ENCODE results near the gene P2RY12.
"Not testable (repeated sequence)": the region's sequence is repeated elsewhere in the genome, so short reads cannot be mapped to it uniquely, and the experiment has no call there.

P2RY12 gene

DNA sequence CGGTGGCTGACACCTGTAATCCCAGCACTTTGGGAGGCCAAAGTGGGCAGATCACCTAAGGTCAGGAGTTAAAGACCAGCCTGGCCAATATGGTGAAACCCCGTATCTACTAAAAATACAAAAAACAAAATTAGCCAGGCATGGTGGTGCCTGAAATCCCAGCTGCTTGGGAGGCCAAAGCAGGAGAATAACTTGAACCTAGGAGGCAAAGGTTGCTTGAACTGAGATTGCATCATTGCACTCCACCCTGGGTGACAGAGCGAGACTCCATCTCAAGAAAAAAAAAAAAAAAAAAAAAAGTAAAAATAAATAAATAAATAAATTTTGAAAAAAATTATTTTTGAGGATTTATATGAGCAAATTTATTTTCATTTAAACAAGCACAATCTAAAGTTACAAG lies 7.6 kb upstream of the P2RY12 start:
- not testable (repeated sequence) for H3K23ac ChIP-seq (ENCODE audit: low read length); H3K36me3 ChIP-seq (ENCODE audit: control insufficient read depth, insufficient read depth, low read length); H3K79me2 ChIP-seq (ENCODE audit: control insufficient read depth, insufficient read depth, low read length); H3K4ac ChIP-seq (ENCODE audit: low read depth, low read length); H3K4me2 ChIP-seq (ENCODE audit: low read length); H2AK5ac ChIP-seq (ENCODE audit: low read length); H3K9ac ChIP-seq (ENCODE audit: low read length); H3K4me3 ChIP-seq (ENCODE audit: low read length); DNase-seq; H4K8ac ChIP-seq (ENCODE audit: low read depth, low read length); H2BK120ac ChIP-seq (ENCODE audit: low read depth, low read length); H2BK5ac ChIP-seq (ENCODE audit: low read length); H3K56ac ChIP-seq (ENCODE audit: low read length); H3K27ac ChIP-seq (ENCODE audit: low read depth, low read length); H3K18ac ChIP-seq (ENCODE audit: low read length); H3K79me1 ChIP-seq (ENCODE audit: low read length); H3K27me3 ChIP-seq (ENCODE audit: insufficient read depth, low read length, poor library complexity); H4K5ac ChIP-seq (ENCODE audit: low read length); H3K4me1 ChIP-seq (ENCODE audit: control insufficient read depth, low read depth, low read length); H2BK15ac ChIP-seq (replicated peaks; ENCODE audit: low read depth)
- WGBS (ENCODE audit: extremely low coverage, insufficient coverage, low lambda C conversion rate): no CpG with 5 or more reads among the region's 3 CpGs

DNA sequence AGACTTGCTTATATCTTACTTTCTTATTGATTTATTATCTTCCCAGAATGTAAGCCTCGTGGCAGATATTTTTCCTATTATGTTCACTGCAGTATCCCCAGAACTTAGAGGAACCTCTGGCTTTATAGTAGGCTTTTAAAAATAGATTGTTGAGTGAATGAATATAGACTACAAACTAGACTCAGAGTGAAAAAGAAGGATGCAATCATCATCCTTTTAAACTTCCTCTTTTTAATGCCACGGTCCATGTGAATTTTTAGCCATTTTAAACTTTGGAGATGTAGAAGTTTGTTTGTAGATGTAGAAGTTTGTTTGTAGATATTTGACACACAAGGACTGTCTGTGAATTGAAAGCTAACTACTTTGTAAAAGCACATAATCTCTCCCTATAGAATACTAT lies 7.2 kb upstream of the P2RY12 start:
- H2BK15ac ChIP-seq (replicated peaks; ENCODE audit: low read depth): no peak overlapping the region

DNA sequence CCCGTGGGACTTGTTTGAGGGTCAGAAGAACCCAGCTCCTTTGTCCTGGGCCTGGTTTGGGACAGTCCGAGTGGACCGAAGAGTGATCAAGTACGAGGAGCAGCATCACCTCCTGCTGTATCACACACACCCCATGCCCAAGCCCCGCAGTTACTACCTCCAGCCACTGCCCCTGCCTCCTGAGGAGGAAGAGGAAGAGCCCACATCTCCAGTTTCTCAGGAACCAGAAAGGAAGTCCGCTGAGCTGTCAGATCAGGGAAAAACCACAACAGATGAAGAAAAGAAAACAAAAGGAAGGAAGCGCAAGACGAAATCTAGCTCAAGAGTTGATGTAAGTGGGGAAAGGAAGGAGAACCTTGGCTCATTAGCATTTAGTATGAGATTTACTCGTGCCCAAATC lies 3.3 kb upstream of the P2RY12 start:
- no peak overlapping the region for H3K4ac ChIP-seq (ENCODE audit: low read depth, low read length)
- no peaks in the 10 kb centered on the region for H3K79me2 ChIP-seq (ENCODE audit: control insufficient read depth, insufficient read depth, low read length)
- no peak overlapping the region for H3K4me2 ChIP-seq (ENCODE audit: low read length)
- no peak overlapping the region for H2BK120ac ChIP-seq (ENCODE audit: low read depth, low read length)
- H4K8ac ChIP-seq (ENCODE audit: low read depth, low read length): no peak overlapping the region
- H4K5ac ChIP-seq (ENCODE audit: low read length): no peak overlapping the region
- H2AK5ac ChIP-seq (ENCODE audit: low read length): no peak overlapping the region
- no peak overlapping the region for H3K27ac ChIP-seq (ENCODE audit: low read depth, low read length)
- H3K79me1 ChIP-seq (ENCODE audit: low read length): no peaks in the 10 kb centered on the region
- no peaks in the 10 kb centered on the region for H3K27me3 ChIP-seq (ENCODE audit: insufficient read depth, low read length, poor library complexity)
- no peaks in the 10 kb centered on the region for H3K36me3 ChIP-seq (ENCODE audit: control insufficient read depth, insufficient read depth, low read length)
- H3K23ac ChIP-seq (ENCODE audit: low read length): no peak overlapping the region
- H3K56ac ChIP-seq (ENCODE audit: low read length): no peak overlapping the region
- no peak for DNase-seq
- no peaks in the 10 kb centered on the region for H3K4me1 ChIP-seq (ENCODE audit: control insufficient read depth, low read depth, low read length)
- no peak overlapping the region for H3K4me3 ChIP-seq (ENCODE audit: low read length)
- no CpG with 5 or more reads among the region's 9 CpGs for WGBS (ENCODE audit: extremely low coverage, insufficient coverage, low lambda C conversion rate)
- H3K18ac ChIP-seq (ENCODE audit: low read length): no peak overlapping the region
- H2BK5ac ChIP-seq (ENCODE audit: low read length): no peak overlapping the region
- no peak overlapping the region for H2BK15ac ChIP-seq (replicated peaks; ENCODE audit: low read depth)
- H3K9ac ChIP-seq (ENCODE audit: low read length): no peak overlapping the region

More for the DNA sequence above, 7.2 kb upstream of the P2RY12 start:
- Histone ChIP-seq H3K4me1 (ENCODE audit: control insufficient read depth, low read depth, low read length) (no peaks in the 10 kb centered on the region), H2BK5ac (ENCODE audit: low read length) (no peak overlapping the region), H3K18ac (ENCODE audit: low read length) (peak overlapping the region; percentile 45), H3K27me3 (ENCODE audit: insufficient read depth, low read length, poor library complexity) (no peaks in the 10 kb centered on the region), H3K9ac (ENCODE audit: low read length) (no peak overlapping the region), H3K56ac (ENCODE audit: low read length) (no peak overlapping the region), H3K79me1 (ENCODE audit: low read length) (no peaks in the 10 kb centered on the region), H3K79me2 (ENCODE audit: control insufficient read depth, insufficient read depth, low read length) (no peaks in the 10 kb centered on the region), H3K27ac (ENCODE audit: low read depth, low read length) (no peak overlapping the region), H3K4me3 (ENCODE audit: low read length) (no peak overlapping the region), H4K8ac (ENCODE audit: low read depth, low read length) (no peak overlapping the region), H3K4me2 (ENCODE audit: low read length) (no peak overlapping the region), H3K36me3 (ENCODE audit: control insufficient read depth, insufficient read depth, low read length) (no peaks in the 10 kb centered on the region), H4K5ac (ENCODE audit: low read length) (no peak overlapping the region), H2AK5ac (ENCODE audit: low read length) (no peak overlapping the region), H3K4ac (ENCODE audit: low read depth, low read length) (no peak overlapping the region), H3K23ac (ENCODE audit: low read length) (no peak overlapping the region), H2BK120ac (ENCODE audit: low read depth, low read length) (no peak overlapping the region)
- WGBS (ENCODE audit: extremely low coverage, insufficient coverage, low lambda C conversion rate): no CpG with 5 or more reads among the region's 2 CpGs
- DNase-seq: no peak

DNA sequence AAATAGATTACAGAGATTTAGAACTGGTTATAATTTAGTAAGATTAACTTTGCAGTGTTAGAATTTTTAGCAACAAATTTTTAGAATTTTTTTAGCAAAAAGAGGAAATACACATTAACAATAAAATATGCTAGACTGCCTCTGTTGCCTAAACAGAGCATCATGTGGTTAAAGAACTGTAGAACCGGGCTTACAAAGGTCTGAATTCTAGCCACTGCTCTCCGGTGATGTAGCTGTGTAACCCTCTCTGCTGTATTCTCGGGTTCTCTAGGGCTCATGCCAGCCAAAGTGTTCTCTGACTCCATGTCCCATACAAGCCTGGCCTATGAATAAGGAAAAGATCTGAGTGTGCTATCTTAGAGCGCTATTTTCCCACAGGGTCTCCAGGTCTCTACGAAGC lies 2.9 kb upstream of the P2RY12 start:
- Histone ChIP-seq H3K4me3 (ENCODE audit: low read length) (no peak overlapping the region), H4K5ac (ENCODE audit: low read length) (no peak overlapping the region), H3K4me2 (ENCODE audit: low read length) (no peak overlapping the region), H3K4ac (ENCODE audit: low read depth, low read length) (no peak overlapping the region), H3K36me3 (ENCODE audit: control insufficient read depth, insufficient read depth, low read length) (no peaks in the 10 kb centered on the region), H3K27ac (ENCODE audit: low read depth, low read length) (no peak overlapping the region), H2BK120ac (ENCODE audit: low read depth, low read length) (no peak overlapping the region), H3K4me1 (ENCODE audit: control insufficient read depth, low read depth, low read length) (no peaks in the 10 kb centered on the region), H3K23ac (ENCODE audit: low read length) (no peak overlapping the region), H2BK5ac (ENCODE audit: low read length) (no peak overlapping the region), H3K18ac (ENCODE audit: low read length) (no peak overlapping the region), H3K9ac (ENCODE audit: low read length) (no peak overlapping the region), H3K56ac (ENCODE audit: low read length) (no peak overlapping the region), H3K79me2 (ENCODE audit: control insufficient read depth, insufficient read depth, low read length) (no peaks in the 10 kb centered on the region), H3K79me1 (ENCODE audit: low read length) (no peaks in the 10 kb centered on the region), H2AK5ac (ENCODE audit: low read length) (no peak overlapping the region), H3K27me3 (ENCODE audit: insufficient read depth, low read length, poor library complexity) (no peaks in the 10 kb centered on the region), H4K8ac (ENCODE audit: low read depth, low read length) (no peak overlapping the region), H2BK15ac (replicated peaks; ENCODE audit: low read depth) (no peak overlapping the region)
- no CpG with 5 or more reads among the region's 5 CpGs for WGBS (ENCODE audit: extremely low coverage, insufficient coverage, low lambda C conversion rate)
- DNase-seq: no peak

DNA sequence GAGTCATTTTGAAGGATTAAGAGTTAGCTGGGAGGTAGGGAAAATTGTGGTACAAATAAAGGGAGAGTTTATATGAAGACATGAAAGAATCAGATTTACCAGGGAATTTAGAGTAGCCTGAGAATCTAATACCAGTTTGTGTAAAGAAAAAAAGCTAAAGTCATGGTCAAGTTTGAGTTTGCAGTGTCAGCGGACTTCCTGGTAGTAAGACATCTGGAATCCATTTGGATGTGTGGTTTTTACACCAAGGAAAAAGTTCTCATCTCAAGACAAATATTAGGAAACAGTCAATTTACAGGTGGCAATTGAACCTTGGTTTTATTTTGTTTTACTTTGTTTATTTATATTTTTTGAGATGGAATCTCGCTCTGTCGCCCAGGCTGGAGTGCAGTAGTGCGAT lies 1.5 kb upstream of the P2RY12 start:
- Histone ChIP-seq H2AK5ac (ENCODE audit: low read length) (no peak overlapping the region), H3K4me3 (ENCODE audit: low read length) (no peak overlapping the region), H3K4me1 (ENCODE audit: control insufficient read depth, low read depth, low read length) (no peaks in the 10 kb centered on the region), H3K27me3 (ENCODE audit: insufficient read depth, low read length, poor library complexity) (no peaks in the 10 kb centered on the region), H3K9ac (ENCODE audit: low read length) (no peak overlapping the region), H3K79me1 (ENCODE audit: low read length) (no peaks in the 10 kb centered on the region), H3K36me3 (ENCODE audit: control insufficient read depth, insufficient read depth, low read length) (no peaks in the 10 kb centered on the region), H3K4ac (ENCODE audit: low read depth, low read length) (no peak overlapping the region), H2BK15ac (replicated peaks; ENCODE audit: low read depth) (no peak overlapping the region), H4K8ac (ENCODE audit: low read depth, low read length) (no peak overlapping the region), H3K18ac (ENCODE audit: low read length) (no peak overlapping the region), H3K4me2 (ENCODE audit: low read length) (no peak overlapping the region), H3K27ac (ENCODE audit: low read depth, low read length) (no peak overlapping the region), H3K79me2 (ENCODE audit: control insufficient read depth, insufficient read depth, low read length) (no peaks in the 10 kb centered on the region), H2BK5ac (ENCODE audit: low read length) (no peak overlapping the region), H3K56ac (ENCODE audit: low read length) (no peak overlapping the region), H3K23ac (ENCODE audit: low read length) (no peak overlapping the region), H4K5ac (ENCODE audit: low read length) (no peak overlapping the region), H2BK120ac (ENCODE audit: low read depth, low read length) (no peak overlapping the region)
- WGBS (ENCODE audit: extremely low coverage, insufficient coverage, low lambda C conversion rate): no CpG with 5 or more reads among the region's 4 CpGs
- no peak for DNase-seq

DNA sequence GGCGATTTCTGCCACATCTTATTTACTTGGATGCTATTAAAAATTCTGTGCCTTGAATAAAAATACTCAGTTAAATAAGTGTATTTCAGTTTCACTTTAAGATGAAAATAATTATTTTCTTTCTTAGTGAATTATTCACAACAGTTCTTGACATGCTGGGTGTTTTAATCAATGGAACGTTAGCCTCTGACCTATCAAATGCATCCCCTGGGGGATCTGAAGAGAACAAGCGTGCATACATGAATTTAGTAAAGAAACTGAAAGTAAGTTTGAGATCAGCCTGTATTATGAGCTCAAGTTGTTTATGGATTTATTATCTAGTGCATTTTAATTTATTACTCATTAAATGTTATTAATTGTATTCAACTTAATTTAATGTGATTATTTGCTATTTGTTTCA lies 597 bp downstream of the P2RY12 start:
- Histone ChIP-seq H3K36me3 (ENCODE audit: control insufficient read depth, insufficient read depth, low read length) (no peaks in the 10 kb centered on the region), H3K56ac (ENCODE audit: low read length) (no peak overlapping the region), H3K23ac (ENCODE audit: low read length) (no peak overlapping the region), H4K8ac (ENCODE audit: low read depth, low read length) (no peak overlapping the region), H3K79me2 (ENCODE audit: control insufficient read depth, insufficient read depth, low read length) (no peaks in the 10 kb centered on the region), H3K9ac (ENCODE audit: low read length) (no peak overlapping the region), H2BK120ac (ENCODE audit: low read depth, low read length) (no peak overlapping the region), H2AK5ac (ENCODE audit: low read length) (no peak overlapping the region), H3K27ac (ENCODE audit: low read depth, low read length) (no peak overlapping the region), H2BK5ac (ENCODE audit: low read length) (no peak overlapping the region), H3K27me3 (ENCODE audit: insufficient read depth, low read length, poor library complexity) (no peaks in the 10 kb centered on the region), H4K5ac (ENCODE audit: low read length) (no peak overlapping the region), H3K79me1 (ENCODE audit: low read length) (no peaks in the 10 kb centered on the region), H3K4me2 (ENCODE audit: low read length) (no peak overlapping the region), H2BK15ac (replicated peaks; ENCODE audit: low read depth) (no peak overlapping the region), H3K4me3 (ENCODE audit: low read length) (no peak overlapping the region), H3K4ac (ENCODE audit: low read depth, low read length) (no peak overlapping the region), H3K4me1 (ENCODE audit: control insufficient read depth, low read depth, low read length) (no peaks in the 10 kb centered on the region), H3K18ac (ENCODE audit: low read length) (no peak overlapping the region)
- WGBS (ENCODE audit: extremely low coverage, insufficient coverage, low lambda C conversion rate): no CpG with 5 or more reads among the region's 3 CpGs
- no peak for DNase-seq

Measured in mesendoderm (in vitro differentiated cells).